K562 (cell line): ENCODE measurements around the gene RIMKLB. TPM values are rescaled to one million over a fixed set of nuclear protein-coding genes. Genes with fewer than 3 reads are reported as not detected.

Source experiments
- ATAC-seq: fragments of 200-7000 bp; cut with Tn5 transposase; 3 replicates; pipeline ENCODE4 v1.9.1; 2020; ENCODE audit warnings: moderate library complexity
- BruUV-seq: library from RNA; stranded (reverse); fragments of 400-500 nt; replicated peaks from 2 replicates; lab custom pipeline; 2021; lab: Mats Ljungman, UMichigan
- CTCF ChIA-PET: fragments of 300-600 bp; formaldehyde crosslinking; extraction: SDS; loops from one replicate; lab custom pipeline; 2021; ENCODE audit warnings: low intra/inter-chr PET ratio; lab: Yijun Ruan, JAX
- POLR2A ChIA-PET: fragments of 300-600, 350-650 bp; sonication (Branson Sonifier 250); formaldehyde crosslinking; extraction: SDS; loops from one replicate; lab custom pipeline; 2021; ENCODE audit warnings: antibody characterized with exemption, inconsistent platforms; lab: Yijun Ruan, JAX
- DNase-seq, 4 experiments: peaks; one replicate each; pipeline versions ENCODE4 v3.0.0 to v3.0.0-alpha.2; 2011 to 2018; ENCODE audit warnings: low spot score in 3 of 4, mixed read lengths in 3 of 4; ENCODE audit errors: extremely low read depth in 1 of 4
- FAIRE-seq: peaks from 2 replicates; lab custom pipeline; 2011; peaks lifted over from hg19 to GRCh38; lab: Jason Lieb, UNC
- H2AFZ ChIP-seq: 2 replicates; pipeline ENCODE4 v1.6.0; 2011; ENCODE audit warnings: low read depth, low read length, control low read depth, inconsistent platforms
- H3K27ac ChIP-seq: fragments of 200-600 bp; 3 replicates; pipeline ENCODE4 v1.8.0; 2011; ENCODE audit warnings: low read depth, mild to moderate bottlenecking, control low read depth, inconsistent platforms, low read length, moderate library complexity, mixed read lengths; ENCODE audit errors: extremely low read depth
- H3K27me3 ChIP-seq, 2 experiments: fragments of 300-600 bp in 1 of 2; 2 replicates in 1 of 2; 3 replicates in 1 of 2; pipeline versions ENCODE4 v1.6.0 to v1.8.0; 2011; ENCODE audit warnings: inconsistent platforms in 2 of 2, low read length in 2 of 2, mild to moderate bottlenecking in 1 of 2, mixed read lengths in 1 of 2, moderate library complexity in 1 of 2; ENCODE audit not compliant: control insufficient read depth in 2 of 2, insufficient read depth in 2 of 2
- H3K36me3 ChIP-seq: fragments of 300-600 bp; 3 replicates; pipeline ENCODE4 v1.8.0; 2011; ENCODE audit warnings: mild to moderate bottlenecking, low read length, inconsistent platforms; ENCODE audit not compliant: control insufficient read depth, insufficient read depth
- H3K4me1 ChIP-seq, 2 experiments: fragments of 200-600 bp in 1 of 2; replicated peaks in 1 of 2; 2 replicates in 1 of 2; 3 replicates in 1 of 2; pipeline versions ENCODE4 v1.5.1 to v1.8.0; 2011; ENCODE audit warnings: inconsistent platforms in 2 of 2, low read length in 2 of 2, mild to moderate bottlenecking in 1 of 2, mixed read lengths in 1 of 2, moderate library complexity in 1 of 2; ENCODE audit not compliant: control insufficient read depth in 2 of 2, insufficient read depth in 2 of 2
- H3K4me2 ChIP-seq: 2 replicates; pipeline ENCODE4 v1.6.1; 2011; ENCODE audit warnings: low read length, control low read depth, inconsistent platforms, mixed read lengths; ENCODE audit not compliant: insufficient read depth
- H3K4me3 ChIP-seq: fragments of 200-600 bp; sonication (generic), shearing (Covaris generic); 2 replicates; pipeline ENCODE4 v1.5.1; 2016; ENCODE audit warnings: control low read depth, inconsistent platforms
- H3K79me2 ChIP-seq: fragments of 200-600 bp; 3 replicates; pipeline ENCODE4 v1.8.0; 2011; ENCODE audit warnings: low read length, inconsistent platforms; ENCODE audit not compliant: control insufficient read depth, insufficient read depth
- H3K9ac ChIP-seq, 2 experiments: 2 replicates each; pipeline versions ENCODE4 v1.6.0 to v1.6.1; 2011; ENCODE audit warnings: low read depth in 2 of 2, low read length in 2 of 2, control low read depth in 1 of 2, inconsistent platforms in 1 of 2, mild to moderate bottlenecking in 1 of 2, mixed read lengths in 1 of 2; ENCODE audit not compliant: insufficient read depth in 1 of 2
- H3K9me1 ChIP-seq: one replicate; pipeline ENCODE4 v1.6.0; 2011; ENCODE audit warnings: inconsistent platforms, mild to moderate bottlenecking, low read length, moderate library complexity; ENCODE audit not compliant: control insufficient read depth, insufficient read depth
- H3K9me3 ChIP-seq: replicated peaks from 2 replicates; pipeline ENCODE4 v1.5.1; 2011; ENCODE audit warnings: low read depth, low read length, inconsistent platforms; ENCODE audit not compliant: control insufficient read depth, insufficient read depth
- H4K20me1 ChIP-seq: replicated peaks from 2 replicates; pipeline ENCODE4 v1.6.1; 2011; ENCODE audit warnings: low read length, inconsistent platforms, mixed read lengths; ENCODE audit not compliant: control insufficient read depth, insufficient read depth
- CBFA2T3 ChIP-seq: fragments of 450-650 bp; IDR thresholded peaks from 2 replicates; pipeline ENCODE4 v1.6.1; 2017
- COPS2 ChIP-seq: fragments of 450-650 bp; conservative IDR thresholded peaks from 2 replicates; pipeline ENCODE4 v1.6.1; 2016; ENCODE audit warnings: mild to moderate bottlenecking, moderate library complexity
- CTBP1 ChIP-seq: fragments of 450-650 bp; IDR thresholded peaks from 2 replicates; pipeline ENCODE4 v1.6.1; 2016; ENCODE audit warnings: borderline replicate concordance
- ELF2 ChIP-seq: fragments of 250-450 bp; sonication (Bioruptor Pico); IDR thresholded peaks from 2 replicates; pipeline ENCODE4 v1.5.0; 2021; ENCODE audit warnings: mild to moderate bottlenecking
- ELF4 ChIP-seq: fragments of 450-650 bp; formaldehyde crosslinking; IDR thresholded peaks from 2 replicates; pipeline ENCODE4 v1.4.0; 2022; ENCODE audit warnings: missing genetic modification characterization
- EWSR1 ChIP-seq: fragments of 450-650 bp; IDR thresholded peaks from 2 replicates; pipeline ENCODE4 v1.6.1; 2018; ENCODE audit warnings: borderline replicate concordance, mild to moderate bottlenecking, low read depth, moderate library complexity; ENCODE audit not compliant: partially characterized antibody
- MLLT1 ChIP-seq, 2 experiments: fragments of 450-650 bp; IDR thresholded peaks; 2 replicates each; pipeline ENCODE4 v1.6.1; 2016
- NR1H2 ChIP-seq: sonication (generic); formaldehyde crosslinking; IDR thresholded peaks from 2 replicates; pipeline ENCODE4 v1.4.0; 2020; ENCODE audit warnings: mild to moderate bottlenecking, missing genetic modification reagents
- RBM25 ChIP-seq: fragments of 200-400 bp; formaldehyde crosslinking; IDR thresholded peaks from 2 replicates; pipeline ENCODE4 v1.6.1; 2018; ENCODE audit warnings: low read length, low read depth, moderate library complexity; ENCODE audit not compliant: severe bottlenecking
- USF1 ChIP-seq: sonication (generic); formaldehyde crosslinking; IDR thresholded peaks from 2 replicates; pipeline ENCODE4 v1.9.0; 2022; ENCODE audit warnings: mild to moderate bottlenecking, missing genetic modification reagents
- ZNF224 ChIP-seq: sonication (generic); formaldehyde crosslinking; IDR thresholded peaks from 2 replicates; pipeline ENCODE4 v1.8.0; 2022; ENCODE audit warnings: mild to moderate bottlenecking, missing genetic modification reagents
- ZNF324 ChIP-seq: fragments of 250-450 bp; sonication (Bioruptor Pico); IDR thresholded peaks from 2 replicates; pipeline ENCODE4 v1.4.0; 2020; ENCODE audit warnings: mild to moderate bottlenecking
- WGBS: fragments of 100-300 bp; shearing (Covaris generic); methylation state at CpG from one replicate; pipeline ENCODE4 v1.1.6; 2016; ENCODE audit warnings: low coverage, mixed read lengths; ENCODE audit not compliant: insufficient coverage; ENCODE audit errors: missing lambda C conversion rate; 5-methylcytosine and 5-hydroxymethylcytosine counted together
- in situ Hi-C: fragments of 300-500 bp; cut with MboI; formaldehyde crosslinking; loops from 4 replicates; pipeline ENCODE4 v1.15.0; 2018; ENCODE audit warnings: inconsistent platforms, mixed read lengths
- intact Hi-C: fragments of 100-400 bp; cut with micrococcal nuclease; formaldehyde crosslinking; loops from 2 replicates; pipeline ENCODE4 v1.14.2; 2022
- polyA plus RNA-seq, 8 experiments: library from polyadenylated mRNA; depleted of rRNA in 4 of 8; stranded (reverse) in 5 of 8; unstranded in 3 of 8; fragments of >200 nt; fragmentation: Nextera tagmentation in 2 of 8; fragmentation: Illumina TruSeq in 1 of 8; extraction: Ambion mirVana in 2 of 8; extraction: Trizol in 1 of 8; gene quantifications; 2 replicates each; pipeline versions ENCODE4 v1.2.1 to v1.2.3, GENCODE V29; 2011 to 2014; ENCODE audit warnings: inconsistent platforms in 1 of 8, missing spikeins in 1 of 8
- total RNA-seq, 7 experiments: library from RNA; depleted of rRNA in 6 of 7; stranded (reverse); fragments of >200 nt in 6 of 7; fragmentation: Illumina TruSeq in 2 of 7; extraction: Trizol in 2 of 7; gene quantifications; 2 replicates each; pipeline versions ENCODE4 v1.2.1 to v1.2.3, GENCODE V29; 2011 to 2021; ENCODE audit warnings: low replicate concordance in 1 of 7
- TF ChIP-seq, protein P1 (sequence below): fragments of 200-800 bp; sonication (Bioruptor generic); IDR thresholded peaks from 2 replicates; pipeline ENCODE4 v1.6.1; 2017; ENCODE audit warnings: missing genetic modification characterization, missing compliant biosample characterization
- TF ChIP-seq, protein P2 (sequence below): fragments of 450-650 bp; IDR thresholded peaks from one replicate; pipeline ENCODE4 v1.6.1; 2018; ENCODE audit warnings: mild to moderate bottlenecking, moderate library complexity; ENCODE audit not compliant: partially characterized antibody

The RIMKLB gene
- total and polyA plus RNA-seq, 9 of the 15 experiments (the other 6 are each of a cell fraction or from before 2014, with no cell fraction given): 6.5 to 22.8 (median 17.2) TPM

DNA sequence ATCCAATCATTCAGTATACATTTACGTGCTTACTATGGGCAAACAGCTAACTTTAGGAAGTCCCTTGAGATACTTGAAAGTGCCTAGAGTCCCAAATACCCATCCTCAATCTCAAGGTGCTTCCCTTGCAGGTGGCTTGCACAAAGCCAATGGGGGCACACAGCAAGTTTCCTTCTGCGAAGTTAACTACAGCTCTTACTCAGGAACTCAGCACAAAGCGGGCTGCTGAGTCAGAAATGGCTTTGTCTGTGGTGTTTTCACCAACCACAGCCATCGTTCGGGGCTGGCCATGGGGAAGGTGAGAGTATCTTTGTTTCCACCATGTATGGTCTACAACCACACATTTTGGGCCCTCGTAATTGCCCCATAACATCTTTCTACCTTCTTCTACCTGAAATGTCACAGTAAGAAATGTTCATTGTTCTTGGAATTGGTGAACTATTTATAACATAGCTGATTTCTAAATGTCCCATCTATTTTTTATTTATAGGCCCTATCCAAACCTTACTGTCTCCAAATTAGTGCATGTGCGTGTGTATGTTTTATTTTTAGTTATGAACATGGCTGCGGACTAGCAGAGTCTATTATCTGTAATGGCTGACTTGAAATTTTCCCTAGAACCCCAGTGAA, 49.1 kb upstream of the RIMKLB start:
- no TSS peak for BruUV-seq
- no peak overlapping the region for H3K27ac ChIP-seq
- in situ Hi-C loops (no loop called here), intact Hi-C loops (no loop called here)
- DNase-seq (no peak), ATAC-seq (no peak), FAIRE-seq (no peak)
- ChIA-PET CTCF (no interaction called here), POLR2A (interaction anchor here (0.6 kb wide), 1 partner anchor 12 kb away, joined by 4 read pairs; no protein-coding TSS in a partner anchor)
- 0% methylated on average over 8 of the region's 8 CpGs for WGBS
- H3K27me3 ChIP-seq: peaks cover 0 to 2% of the 10 kb centered on the region in 2 experiments; a peak in 3 of 5 replicates
- no peaks in the 10 kb centered on the region for H3K9me1 ChIP-seq
- H2AFZ ChIP-seq: no peak overlapping the region
- no peak overlapping the region for H3K4me2 ChIP-seq
- no peak overlapping the region for H3K9ac ChIP-seq
- no peaks in the 10 kb centered on the region for H3K79me2 ChIP-seq
- H3K4me1 ChIP-seq: no peaks in the 10 kb centered on the region
- no peaks in the 10 kb centered on the region for H3K36me3 ChIP-seq
- no peak for TF ChIP-seq USF1 (CRISPR knock-in tag)
- no peak for TF ChIP-seq MLLT1 (IDR thresholded peaks at IDR 0.05)
- no peak for TF ChIP-seq ELF2
- no peak for TF ChIP-seq EWSR1
- no peak for TF ChIP-seq ELF4 (CRISPR knock-in tag)
- TF ChIP-seq NR1H2: no peak
- TF ChIP-seq CBFA2T3: no peak
- TF ChIP-seq CTBP1: no peak
- no peak for TF ChIP-seq COPS2
- TF ChIP-seq, protein P1, sequence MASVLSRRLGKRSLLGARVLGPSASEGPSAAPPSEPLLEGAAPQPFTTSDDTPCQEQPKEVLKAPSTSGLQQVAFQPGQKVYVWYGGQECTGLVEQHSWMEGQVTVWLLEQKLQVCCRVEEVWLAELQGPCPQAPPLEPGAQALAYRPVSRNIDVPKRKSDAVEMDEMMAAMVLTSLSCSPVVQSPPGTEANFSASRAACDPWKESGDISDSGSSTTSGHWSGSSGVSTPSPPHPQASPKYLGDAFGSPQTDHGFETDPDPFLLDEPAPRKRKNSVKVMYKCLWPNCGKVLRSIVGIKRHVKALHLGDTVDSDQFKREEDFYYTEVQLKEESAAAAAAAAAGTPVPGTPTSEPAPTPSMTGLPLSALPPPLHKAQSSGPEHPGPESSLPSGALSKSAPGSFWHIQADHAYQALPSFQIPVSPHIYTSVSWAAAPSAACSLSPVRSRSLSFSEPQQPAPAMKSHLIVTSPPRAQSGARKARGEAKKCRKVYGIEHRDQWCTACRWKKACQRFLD (CRISPR knock-in tag): no peak
- TF ChIP-seq, protein P2, sequence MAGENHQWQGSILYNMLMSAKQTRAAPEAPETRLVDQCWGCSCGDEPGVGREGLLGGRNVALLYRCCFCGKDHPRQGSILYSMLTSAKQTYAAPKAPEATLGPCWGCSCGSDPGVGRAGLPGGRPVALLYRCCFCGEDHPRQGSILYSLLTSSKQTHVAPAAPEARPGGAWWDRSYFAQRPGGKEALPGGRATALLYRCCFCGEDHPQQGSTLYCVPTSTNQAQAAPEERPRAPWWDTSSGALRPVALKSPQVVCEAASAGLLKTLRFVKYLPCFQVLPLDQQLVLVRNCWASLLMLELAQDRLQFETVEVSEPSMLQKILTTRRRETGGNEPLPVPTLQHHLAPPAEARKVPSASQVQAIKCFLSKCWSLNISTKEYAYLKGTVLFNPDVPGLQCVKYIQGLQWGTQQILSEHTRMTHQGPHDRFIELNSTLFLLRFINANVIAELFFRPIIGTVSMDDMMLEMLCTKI: no peak
- no peak for TF ChIP-seq ZNF224 (CRISPR knock-in tag)
- no peak for TF ChIP-seq ZNF324
- no peak for TF ChIP-seq RBM25
- no peak overlapping the region for H3K4me3 ChIP-seq
- H3K9me3 ChIP-seq: no peaks in the 10 kb centered on the region
- no peaks in the 10 kb centered on the region for H4K20me1 ChIP-seq
